ENCODE measurements around the gene SETDB2.

- TF ChIP-seq CTCF (IDR thresholded peaks at IDR 0.05) (no peak), POLR2A (IDR thresholded peaks at IDR 0.05) (no peak), POLR2AphosphoS5 (IDR thresholded peaks at IDR 0.05) (no peak)
Observed at GRCh38 chr13:49539746-49540145, 95.7 kb downstream of the SETDB2 start.

Data from prostate gland (tissue), 2 donors.